Activated CD4-positive, alpha-beta T cell treated with anti-CD3 and anti-CD28 coated beads for 1 hour (primary cell): Measurements from ENCODE around the gene VTN.

Experiments
- DNase-seq: peaks from one replicate; pipeline ENCODE4 v3.0.0-alpha.2; 2020

The VTN gene

GRCh38 chr17:28368306-28368831 is 1.7 kb downstream of the VTN start:
- DNase-seq = no peak

- DNase-seq = no peak
Measured at GRCh38 chr17:28367641-28368305, 2.3 kb downstream of the VTN start.

GRCh38 chr17:28366605-28367004 is 3.5 kb downstream of the VTN start:
- no peak for DNase-seq

- no peak for DNase-seq
Measured at GRCh38 chr17:28365487-28365886, 4.6 kb downstream of the VTN start.

GRCh38 chr17:28364665-28365363 is 5.3 kb downstream of the VTN start, which contains the start of gene SEBOX:
Gene SEBOX, minus strand, starts transcription at chr17:28365199. Its CDS starts 48 bp downstream, at chr17:28365151.
- no peak for DNase-seq

- no peak for DNase-seq
Measured at GRCh38 chr17:28363776-28364650, 6.1 kb downstream of the VTN start.

- DNase-seq = no peak
Measured at GRCh38 chr17:28363186-28363585, 6.9 kb downstream of the VTN start.

- no peak for DNase-seq
Measured at GRCh38 chr17:28357901-28358197, 12.3 kb downstream of the VTN start.

- DNase-seq = peak; percentile 94
Measured at GRCh38 chr17:28357061-28357900, 12.8 kb downstream of the VTN start, which contains the start of gene POLDIP2. Gene POLDIP2, minus strand, starts transcription at chr17:28357527. Its CDS starts 79 bp downstream, at chr17:28357448.

- no peak for DNase-seq
Measured at GRCh38 chr17:28350271-28350670, 19.8 kb downstream of the VTN start.

- no peak for DNase-seq
Measured at GRCh38 chr17:28348979-28349378, 21.1 kb downstream of the VTN start.

GRCh38 chr17:28347261-28347891 is 22.7 kb downstream of the VTN start:
- DNase-seq = no peak

- DNase-seq = no peak
Measured at GRCh38 chr17:28346746-28347246, 23.3 kb downstream of the VTN start.

GRCh38 chr17:28346199-28346580 is 23.9 kb downstream of the VTN start:
- no peak for DNase-seq

GRCh38 chr17:28345419-28346198 is 24.5 kb downstream of the VTN start:
- no peak for DNase-seq

- no peak for DNase-seq
Measured at GRCh38 chr17:28344435-28344901, 25.6 kb downstream of the VTN start.

- no peak for DNase-seq
Measured at GRCh38 chr17:28344011-28344410, 26.1 kb downstream of the VTN start.

- no peak for DNase-seq
Measured at GRCh38 chr17:28343491-28343932, 26.6 kb downstream of the VTN start.

GRCh38 chr17:28342313-28342712 is 27.8 kb downstream of the VTN start:
- no peak for DNase-seq

- no peak for DNase-seq
Measured at GRCh38 chr17:28341516-28341915, 28.6 kb downstream of the VTN start.

GRCh38 chr17:28340374-28340773 is 29.7 kb downstream of the VTN start:
- no peak for DNase-seq
